ENCODE measurements around the gene ACSS1. TPM values are rescaled to one million over a fixed set of nuclear protein-coding genes. Genes with fewer than 3 reads are reported as not detected.

The ACSS1 gene
- total and polyA plus RNA-seq, 4 donors = 15.8 to 38.9 (median 26.9) TPM

GRCh38 chr20:25033265-25033923, 24.5 kb downstream of the ACSS1 start:
- no peaks in the 10 kb centered on the region for H3K27me3 ChIP-seq (ENCODE audit: control insufficient read depth in 3 of 3, insufficient read depth in 3 of 3, low read length in 2 of 3)
- no peak for TF ChIP-seq CTCF (IDR thresholded peaks at IDR 0.05; ENCODE audit: control extremely low read depth, extremely low read depth)
- peaks cover 17 to 41% (median 23%) of the 10 kb centered on the region in 5 donors for H3K4me1 ChIP-seq (ENCODE audit: control insufficient read depth in 5 of 5, insufficient read depth in 5 of 5, low read length in 5 of 5)
- H3K27ac ChIP-seq (ENCODE audit: low read depth in 1 of 2, low read length in 1 of 2) = peak overlapping the region; percentile 31 to 61
- no peak overlapping the region for H3K9ac ChIP-seq (ENCODE audit: insufficient read depth in 1 of 2, low read length in 2 of 2)
- ATAC-seq (ENCODE audit: insufficient read depth, low FRiP score) (peak; percentile 21), DNase-seq (peak in 2 of 3 donors; percentile 54 to 57)
- WGBS, 2 donors = 47 to 57% methylated on average over 6 of the region's 6 CpGs
- peaks cover 0 to 12% (median 1%) of the 10 kb centered on the region in 4 donors for H3K36me3 ChIP-seq (ENCODE audit: control insufficient read depth in 4 of 4, insufficient read depth in 4 of 4, low read length in 4 of 4)
- no peaks in the 10 kb centered on the region for H3K9me3 ChIP-seq (ENCODE audit: control insufficient read depth in 4 of 4, insufficient read depth in 3 of 4, low read length in 3 of 4)
- H3K4me3 ChIP-seq = no peak overlapping the region

- Histone ChIP-seq H3K9me3 (ENCODE audit: control insufficient read depth in 4 of 4, insufficient read depth in 3 of 4, low read length in 3 of 4) (no peaks in the 10 kb centered on the region), H3K9ac (ENCODE audit: insufficient read depth in 1 of 2, low read length in 2 of 2) (no peak overlapping the region), H3K27me3 (ENCODE audit: control insufficient read depth in 3 of 3, insufficient read depth in 3 of 3, low read length in 2 of 3) (no peaks in the 10 kb centered on the region), H3K4me1 (ENCODE audit: control insufficient read depth in 5 of 5, insufficient read depth in 5 of 5, low read length in 5 of 5) (peaks cover 17 to 34% (median 20%) of the 10 kb centered on the region in 5 donors), H3K27ac (ENCODE audit: low read depth in 1 of 2, low read length in 1 of 2) (peak overlapping the region; percentile 31 to 61), H3K4me3 (no peak overlapping the region), H3K36me3 (ENCODE audit: control insufficient read depth in 4 of 4, insufficient read depth in 4 of 4, low read length in 4 of 4) (peaks cover 0 to 11% (median 1%) of the 10 kb centered on the region in 4 donors)
- TF ChIP-seq CTCF (IDR thresholded peaks at IDR 0.05; ENCODE audit: control extremely low read depth, extremely low read depth) = no peak
- WGBS, 2 donors = 61 to 83% methylated on average over 29 of the region's 29 CpGs
- DNase-seq = peak; percentile 40 to 64 (median 59)
- ATAC-seq (ENCODE audit: insufficient read depth, low FRiP score) = peak; percentile 45
Observed at GRCh38 chr20:25032478-25033264, 25.3 kb downstream of the ACSS1 start.

- Histone ChIP-seq H3K27me3 (ENCODE audit: control insufficient read depth in 3 of 3, insufficient read depth in 3 of 3, low read length in 2 of 3) (no peaks in the 10 kb centered on the region), H3K27ac (ENCODE audit: low read depth in 1 of 2, low read length in 1 of 2) (peak overlapping the region; percentile 21 to 61), H3K4me1 (ENCODE audit: control insufficient read depth in 5 of 5, insufficient read depth in 5 of 5, low read length in 5 of 5) (peaks cover 11 to 29% (median 17%) of the 10 kb centered on the region in 5 donors), H3K9ac (ENCODE audit: insufficient read depth in 1 of 2, low read length in 2 of 2) (no peak overlapping the region), H3K4me3 (no peak overlapping the region), H3K9me3 (ENCODE audit: control insufficient read depth in 4 of 4, insufficient read depth in 3 of 4, low read length in 3 of 4) (no peaks in the 10 kb centered on the region), H3K36me3 (ENCODE audit: control insufficient read depth in 4 of 4, insufficient read depth in 4 of 4, low read length in 4 of 4) (peaks cover 0 to 9% (median 1%) of the 10 kb centered on the region in 4 donors)
- 96 to 97% methylated on average over 16 of the region's 16 CpGs for WGBS, 2 donors
- TF ChIP-seq CTCF (IDR thresholded peaks at IDR 0.05; ENCODE audit: control extremely low read depth, extremely low read depth) = no peak
- DNase-seq (no peak), ATAC-seq (ENCODE audit: insufficient read depth, low FRiP score) (no peak)
Observed at GRCh38 chr20:25032065-25032477, 25.9 kb downstream of the ACSS1 start.

Data from lung (tissue), 12 donors.